GM04504 (cell line): ENCODE measurements around the gene HMBS.
"Not testable (repeated sequence)": the region's sequence is repeated elsewhere in the genome, so short reads cannot be mapped to it uniquely, and the experiment has no call there.

Experiments
- DNase-seq: peaks from one replicate; pipeline ENCODE4 v3.0.0-alpha.2; 2012; ENCODE audit warnings: low read depth

The HMBS gene

GRCh38 chr11:119121008-119121810, 36.5 kb downstream of the HMBS start, which contains the start of gene HINFP:
Gene HINFP, plus strand, starts transcription at chr11:119121580. Its CDS starts 5,365 bp downstream, at chr11:119126945.
- DNase-seq: peak; percentile 96

DNA sequence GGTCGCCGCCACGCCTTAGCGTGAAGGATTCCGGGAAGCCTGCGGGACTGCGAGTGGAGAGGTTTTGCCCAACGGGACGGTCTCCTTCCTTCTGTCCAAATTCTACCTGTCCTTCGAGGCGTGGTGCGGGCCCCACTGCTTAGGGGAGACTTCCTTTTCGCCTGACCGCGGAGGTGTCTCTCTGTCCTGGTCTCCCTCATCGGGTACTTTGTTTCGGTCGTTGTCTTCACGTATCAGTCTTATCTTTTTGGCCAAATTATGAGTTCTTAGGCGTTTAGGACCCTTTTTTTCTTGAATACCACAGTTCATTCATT, 37.1 kb downstream of the HMBS start:
- no peak for DNase-seq

GRCh38 chr11:119125821-119126220, 41.1 kb downstream of the HMBS start:
- DNase-seq: no peak

- no peak for DNase-seq
Observed at GRCh38 chr11:119126675-119127268, 42.1 kb downstream of the HMBS start.

DNA sequence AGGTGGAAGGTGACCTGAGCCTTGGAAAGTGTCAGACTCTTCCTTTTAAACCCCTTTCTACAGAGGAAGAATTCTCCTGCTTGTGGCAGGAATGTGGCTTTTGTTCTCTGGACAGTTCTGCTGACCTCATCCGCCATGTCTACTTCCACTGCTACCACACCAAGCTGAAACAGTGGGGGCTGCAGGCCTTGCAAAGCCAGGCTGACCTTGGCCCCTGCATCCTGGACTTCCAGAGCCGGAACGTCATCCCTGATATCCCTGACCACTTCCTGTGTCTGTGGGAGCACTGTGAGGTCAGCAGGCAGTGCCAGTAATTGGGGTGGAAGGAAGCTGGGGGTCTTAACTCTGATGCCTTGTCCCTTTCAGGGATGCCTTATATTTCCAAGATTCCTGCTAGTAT, 46.0 kb downstream of the HMBS start:
- DNase-seq: no peak

GRCh38 chr11:119134389-119134978, 49.8 kb downstream of the HMBS start:
- no peak for DNase-seq

DNA sequence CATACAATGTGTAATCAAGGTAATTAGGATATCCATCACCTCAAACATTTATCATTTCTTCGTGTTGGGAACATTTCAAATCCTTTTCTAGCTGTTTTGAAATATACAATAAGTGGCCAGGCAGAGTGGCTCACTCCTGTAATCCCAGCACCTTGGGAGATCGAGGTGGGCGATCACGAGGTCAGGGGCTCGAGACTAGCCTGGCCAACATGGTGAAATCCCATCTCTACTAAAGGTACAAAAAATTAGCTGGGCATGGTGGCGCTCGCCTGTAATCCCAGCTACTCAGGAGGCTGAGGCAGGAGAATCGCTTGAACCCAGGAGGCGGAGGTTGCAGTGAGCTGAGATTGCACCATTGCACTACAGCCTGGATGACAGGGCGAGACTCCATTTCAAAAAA, 54.6 kb downstream of the HMBS start:
- not testable (repeated sequence) for DNase-seq
